GM18507 (cell line): Measurements from ENCODE around the gene FOXJ2.

ENCODE experiments used
- DNase-seq: peaks from one replicate; pipeline ENCODE4 v3.0.0; 2011; ENCODE audit warnings: low read depth; ENCODE audit not compliant: insufficient read length; ENCODE audit errors: extremely low spot score
- FAIRE-seq: peaks from 2 replicates; lab custom pipeline; 2011; peaks lifted over from hg19 to GRCh38; lab: Jason Lieb, UNC

Gene FOXJ2

DNA sequence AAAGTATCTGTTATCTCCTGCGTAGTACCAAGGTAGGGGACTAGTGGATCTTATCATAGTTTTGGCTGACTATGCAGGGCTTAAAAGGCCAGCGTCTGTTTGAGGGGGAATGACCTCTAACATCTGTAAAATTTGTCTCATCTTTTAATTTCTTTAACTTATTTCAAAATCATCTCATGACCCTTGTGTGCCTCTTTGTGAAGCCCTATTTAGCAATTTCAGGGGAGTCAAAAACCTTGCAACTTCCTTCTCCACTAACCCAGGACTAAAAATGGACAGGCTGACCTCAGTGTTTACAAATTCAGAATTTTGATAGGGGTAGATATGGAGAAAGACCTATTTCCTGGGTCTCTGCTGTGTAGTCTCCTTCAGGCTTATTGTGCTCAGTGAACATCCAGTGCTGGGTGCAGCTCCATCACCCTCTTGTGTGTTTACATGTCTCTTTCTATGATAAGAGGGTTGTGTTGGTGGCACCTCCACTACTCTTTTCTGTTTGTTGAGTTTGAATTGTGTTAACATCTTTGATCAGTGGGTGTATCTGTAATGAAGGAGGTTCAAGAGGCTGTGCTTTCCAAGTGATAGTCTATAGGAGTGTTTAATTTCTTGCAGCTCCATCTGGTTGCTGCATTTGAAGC is 63.9 kb downstream of the FOXJ2 start:
- FAIRE-seq, result no peak

DNA sequence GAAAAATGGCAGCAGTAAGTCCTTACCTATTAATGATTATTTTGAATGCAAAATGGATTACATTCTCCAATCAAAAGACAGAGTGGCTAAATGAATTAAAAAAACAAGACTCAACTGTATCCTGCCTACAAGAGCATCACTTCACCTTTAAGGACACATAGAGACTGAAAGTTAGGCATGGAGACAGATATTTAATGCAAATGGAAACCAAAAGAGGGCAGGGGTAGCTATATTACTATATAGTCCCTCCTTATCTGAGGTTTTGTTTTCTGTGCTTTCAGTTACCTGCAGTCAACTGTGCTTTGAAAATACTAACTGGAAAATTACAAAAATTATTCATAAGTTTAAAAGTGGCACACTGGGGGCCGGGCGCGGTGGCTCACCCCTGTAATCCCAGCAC is 66.7 kb downstream of the FOXJ2 start:
- FAIRE-seq, result no peak

More for the DNA sequence above, 63.9 kb downstream of the FOXJ2 start:
- DNase-seq, result no peak

More for the DNA sequence above, 66.7 kb downstream of the FOXJ2 start:
- DNase-seq, result no peak
